Measurements from ENCODE around the gene FASTK. TPM values are rescaled to one million over a fixed set of nuclear protein-coding genes. Genes with fewer than 3 reads are reported as not detected.
A peak's percentile ranks its signal among the peaks of the same experiment; 100 is the strongest.

The FASTK gene
- total RNA-seq, 1 experiment from 2014 or later: 95.0 TPM

GRCh38 chr7:151076863-151077704 lies 3.5 kb downstream of the FASTK start:
- no TSS peak for BruUV-seq (replicated peaks)
- Histone ChIP-seq H3K4me1 (ENCODE audit: control insufficient read depth, insufficient read depth, low read length) (peaks cover 44% of the 10 kb centered on the region), H3K27ac (ENCODE audit: low read length) (peak overlapping the region; percentile 91), H3K4me3 (ENCODE audit: low read depth in 2 of 2, low read length in 2 of 2) (no peak overlapping the region), H3K27me3 (ENCODE audit: control insufficient read depth, insufficient read depth, low read length) (no peaks in the 10 kb centered on the region), H3K36me3 (ENCODE audit: control insufficient read depth, insufficient read depth, low read length) (no peaks in the 10 kb centered on the region; the same call in 1 of the 2 replicates), H3K9me3 (ENCODE audit: control insufficient read depth, insufficient read depth, low read depth, low read length) (no peaks in the 10 kb centered on the region)
- intact Hi-C loops (cut with micrococcal nuclease; ENCODE audit: unreplicated experiment) (loop anchor here (5.0 kb wide), 1 partner anchor 35 kb away; no protein-coding TSS in a partner anchor), in situ Hi-C loops (cut with HindIII; ENCODE audit: low pct_unique_long_range_greater_than_20kb, low sequenced_read_pairs) (no loop called here)
- peak; percentile 71; the same call in 1 of the 2 replicates for TF ChIP-seq POLR2AphosphoS5 (IDR thresholded peaks at IDR 0.05; ENCODE audit: low read depth, low read length)
- TF ChIP-seq TCF7L2 (IDR thresholded peaks at IDR 0.05; ENCODE audit: low read depth, low read length): peak; percentile 14; the same call in 1 of the 2 replicates
- 0 out of 2 replicates have a peak, but pooled peaks have one; percentile 49 for TF ChIP-seq SIN3A (IDR thresholded peaks at IDR 0.05; ENCODE audit: borderline replicate concordance, insufficient read depth, low read depth, low read length)
- TF ChIP-seq REST (IDR thresholded peaks at IDR 0.05; ENCODE audit: insufficient read depth in 1 of 2, low read depth in 2 of 2, low read length in 1 of 2): no peak
- DNase-seq (ENCODE audit: low read depth, low spot score): no peak
- peak; percentile 52 for ATAC-seq
- ChIA-PET CTCF (interaction anchor here (0.6 to 1.4 kb wide), 3 partner anchors 14 to 33 kb away, joined by 3 read pairs; no protein-coding TSS in a partner anchor), POLR2A (interaction anchor here (1.0 kb wide), 1 partner anchor 16 kb away, joined by 8 read pairs; no protein-coding TSS in a partner anchor)

GRCh38 chr7:151075978-151076426 lies 4.6 kb downstream of the FASTK start:
- CTCF ChIA-PET: interaction anchor here (0.7 to 1.4 kb wide), 3 partner anchors 12 to 67 kb away, joined by 3 read pairs; no protein-coding TSS in a partner anchor
- DNase-seq (ENCODE audit: low read depth, low spot score) (no peak), ATAC-seq (no peak)
- no peaks in the 10 kb centered on the region for H3K9me3 ChIP-seq (ENCODE audit: control insufficient read depth, insufficient read depth, low read depth, low read length)
- POLR2A ChIA-PET: interaction anchor here (1.0 kb wide), 1 partner anchor 15 kb away, joined by 8 read pairs; no protein-coding TSS in a partner anchor
- no peak overlapping the region for H3K4me3 ChIP-seq (ENCODE audit: low read depth in 2 of 2, low read length in 2 of 2)
- in situ Hi-C loops (cut with HindIII; ENCODE audit: low pct_unique_long_range_greater_than_20kb, low sequenced_read_pairs) (no loop called here), intact Hi-C loops (cut with micrococcal nuclease; ENCODE audit: unreplicated experiment) (loop anchor here (5.0 kb wide), 1 partner anchor 36 kb away; no protein-coding TSS in a partner anchor)
- peak overlapping the region; percentile 91 for H3K27ac ChIP-seq (ENCODE audit: low read length)
- peaks cover 44% of the 10 kb centered on the region for H3K4me1 ChIP-seq (ENCODE audit: control insufficient read depth, insufficient read depth, low read length)
- H3K27me3 ChIP-seq (ENCODE audit: control insufficient read depth, insufficient read depth, low read length): no peaks in the 10 kb centered on the region
- H3K36me3 ChIP-seq (ENCODE audit: control insufficient read depth, insufficient read depth, low read length): no peaks in the 10 kb centered on the region; the same call in 1 of the 2 replicates
- BruUV-seq (replicated peaks): TSS peak; percentile 84
- no peak for TF ChIP-seq TCF7L2 (IDR thresholded peaks at IDR 0.05; ENCODE audit: low read depth, low read length)
- no peak for TF ChIP-seq SIN3A (IDR thresholded peaks at IDR 0.05; ENCODE audit: borderline replicate concordance, insufficient read depth, low read depth, low read length)
- no peak; the same call in 1 of the 2 replicates for TF ChIP-seq POLR2AphosphoS5 (IDR thresholded peaks at IDR 0.05; ENCODE audit: low read depth, low read length)
- TF ChIP-seq REST (IDR thresholded peaks at IDR 0.05; ENCODE audit: insufficient read depth in 1 of 2, low read depth in 2 of 2, low read length in 1 of 2): no peak
- no peak for TF ChIP-seq CTCF (IDR thresholded peaks at IDR 0.05)
